ENCODE results near the gene SCAF11.

DNA sequence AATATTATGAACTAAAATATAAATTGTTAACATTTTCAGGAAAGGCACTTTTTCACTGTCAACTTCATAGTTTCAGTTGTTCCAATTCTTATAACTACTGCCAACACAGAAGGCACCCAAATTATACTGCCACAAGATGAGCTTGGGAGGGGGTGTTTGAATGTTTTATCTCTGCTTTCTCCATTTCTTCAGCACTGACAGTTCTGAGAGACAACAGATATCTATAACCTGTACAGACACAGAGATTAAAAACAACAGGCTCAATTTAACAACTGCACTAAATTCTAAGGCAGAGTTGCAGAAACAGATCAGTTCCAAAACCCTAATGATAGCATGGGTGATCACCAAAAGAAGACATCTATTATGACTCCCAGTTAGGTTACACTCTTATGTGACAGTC lies 12.8 kb downstream of the SCAF11 start:
- TF ChIP-seq CTCF (IDR thresholded peaks at IDR 0.05) = no peak
- TF ChIP-seq POLR2A (IDR thresholded peaks at IDR 0.05) = no peak
